Activated CD8-positive, alpha-beta memory T cell treated with anti-CD3 and anti-CD28 coated beads, Interleukin-2, amount 50 U/mL, for 24 hours (primary cell): Measurements from ENCODE around the gene TUNAR.

Experiments
- DNase-seq: peaks from one replicate; pipeline ENCODE4 v3.0.0-alpha.2; 2020; ENCODE audit errors: extremely low read depth

Gene TUNAR

GRCh38 chr14:95872777-95873176, 3.9 kb upstream of the TUNAR start:
- no peak for DNase-seq

GRCh38 chr14:95875831-95876760, 536 bp upstream of the TUNAR start:
- DNase-seq = no peak

- no peak for DNase-seq
These were observed 1.0 kb downstream of the TUNAR start for GRCh38 chr14:95877633-95878032.

- DNase-seq = no peak
These were observed 7.7 kb downstream of the TUNAR start for GRCh38 chr14:95884377-95884776.

GRCh38 chr14:95885278-95885677, 8.6 kb downstream of the TUNAR start:
- DNase-seq = no peak

GRCh38 chr14:95885866-95886265, 9.2 kb downstream of the TUNAR start:
- DNase-seq = no peak

- DNase-seq = no peak
These were observed 9.9 kb downstream of the TUNAR start for GRCh38 chr14:95886366-95887056.

- DNase-seq = no peak
These were observed 10.7 kb downstream of the TUNAR start for GRCh38 chr14:95887351-95887750.

GRCh38 chr14:95889236-95889979, 12.8 kb downstream of the TUNAR start:
- DNase-seq = no peak

GRCh38 chr14:95891742-95892141, 15.1 kb downstream of the TUNAR start:
- DNase-seq = no peak

- no peak for DNase-seq
These were observed 15.5 kb downstream of the TUNAR start for GRCh38 chr14:95892142-95892541.

- no peak for DNase-seq
These were observed 19.1 kb downstream of the TUNAR start for GRCh38 chr14:95895720-95896119.

GRCh38 chr14:95896498-95897135, 20.0 kb downstream of the TUNAR start:
- DNase-seq = no peak

GRCh38 chr14:95897280-95897679, 20.6 kb downstream of the TUNAR start:
- DNase-seq = no peak

GRCh38 chr14:95901054-95901453, 24.4 kb downstream of the TUNAR start:
- no peak for DNase-seq

- DNase-seq = no peak
These were observed 25.7 kb downstream of the TUNAR start for GRCh38 chr14:95902273-95902826.

- no peak for DNase-seq
These were observed 26.5 kb downstream of the TUNAR start for GRCh38 chr14:95903165-95903564.

GRCh38 chr14:95903616-95904107, 27.0 kb downstream of the TUNAR start:
- DNase-seq = no peak

GRCh38 chr14:95906591-95906990, 30.0 kb downstream of the TUNAR start:
- no peak for DNase-seq

- no peak for DNase-seq
These were observed 34.0 kb downstream of the TUNAR start for GRCh38 chr14:95910628-95911027.

- DNase-seq = no peak
These were observed 34.8 kb downstream of the TUNAR start for GRCh38 chr14:95911456-95911855.
